NCI-H128 (cell line): ENCODE results near the gene RGP1.

Experiments
- DNase-seq: peaks from one replicate; lab custom pipeline; 2025; ENCODE audit not compliant: unreplicated experiment; lab: John Stamatoyannopoulos, UW

Gene RGP1

DNA sequence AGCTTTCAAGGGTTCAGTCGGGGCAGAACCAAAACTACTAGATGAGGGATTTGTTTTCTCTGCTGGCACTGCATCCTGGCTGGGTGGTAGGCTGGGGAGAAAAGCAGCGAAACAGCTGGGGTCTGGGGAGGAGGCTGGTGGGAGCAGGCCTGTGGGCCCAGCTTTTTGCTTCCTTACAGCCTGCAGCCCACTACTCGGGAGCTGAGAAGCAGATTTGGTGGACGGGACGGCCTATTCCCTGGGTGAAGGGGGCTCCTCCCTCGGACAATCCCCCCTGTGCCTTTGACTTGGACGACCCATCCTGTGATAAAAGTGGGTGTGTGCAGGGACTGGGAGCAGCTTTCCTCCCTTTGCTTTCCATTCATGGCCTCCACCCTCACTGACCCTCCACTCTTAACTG is 51.4 kb downstream of the RGP1 start:
- DNase-seq = no peak

GRCh38 chr9:35801328-35802128 is 52.4 kb downstream of the RGP1 start:
- DNase-seq = no peak

DNA sequence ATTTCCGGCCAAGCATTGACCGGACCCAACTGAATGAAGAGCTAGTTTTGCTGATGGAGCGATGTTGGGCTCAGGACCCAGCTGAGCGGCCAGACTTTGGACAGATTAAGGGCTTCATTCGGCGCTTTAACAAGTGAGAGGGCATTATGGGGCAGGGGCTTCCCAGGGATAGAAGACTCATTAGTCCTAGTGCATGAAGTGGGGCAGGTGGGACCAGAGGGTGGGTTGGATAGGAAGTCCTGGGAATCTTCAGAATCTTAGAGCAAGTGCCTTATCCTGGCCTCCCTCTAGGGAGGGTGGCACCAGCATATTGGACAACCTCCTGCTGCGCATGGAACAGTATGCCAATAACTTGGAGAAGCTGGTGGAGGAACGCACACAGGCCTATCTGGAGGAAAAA is 57.0 kb downstream of the RGP1 start:
- no peak for DNase-seq
